SK-N-SH (cell line): ENCODE measurements around the gene GMPPA.

Source experiments
- CTCF ChIP-seq: fragments of 200-600 bp; sonication (generic); IDR thresholded peaks from 2 replicates; pipeline ENCODE4 v1.6.1; 2017; ENCODE audit warnings: antibody characterized with exemption, mild to moderate bottlenecking, moderate library complexity
- EZH2phosphoT487 ChIP-seq: fragments of 200-600 bp; sonication (generic); IDR thresholded peaks from 2 replicates; pipeline ENCODE4 v1.6.1; 2017; ENCODE audit warnings: low read depth, mixed run types, mild to moderate bottlenecking, antibody characterized with exemption, moderate library complexity, borderline replicate concordance
- RCOR1 ChIP-seq: fragments of 150-350 bp; IDR thresholded peaks from 2 replicates; pipeline ENCODE4 v1.6.1; 2017; ENCODE audit warnings: antibody characterized with exemption, low read length
- REST ChIP-seq: IDR thresholded peaks from 2 replicates; pipeline ENCODE4 v1.6.1; 2012; ENCODE audit warnings: mild to moderate bottlenecking, low read depth, low read length, moderate library complexity
- SIN3A ChIP-seq: IDR thresholded peaks from 2 replicates; pipeline ENCODE4 v1.6.1; 2012; ENCODE audit warnings: low read depth, mild to moderate bottlenecking, low read length, moderate library complexity, borderline replicate concordance
- TAF1 ChIP-seq: IDR thresholded peaks from 2 replicates; pipeline ENCODE4 v1.6.1; 2012; ENCODE audit warnings: low read depth, mild to moderate bottlenecking, low read length, moderate library complexity, borderline replicate concordance
- USF1 ChIP-seq: IDR thresholded peaks from 2 replicates; pipeline ENCODE4 v1.4.0; 2012; ENCODE audit warnings: low read depth, borderline replicate concordance
- ZBTB33 ChIP-seq: IDR thresholded peaks from 2 replicates; pipeline ENCODE4 v1.4.0; 2012; ENCODE audit warnings: low read depth, borderline replicate concordance

GRCh38 chr2:219452361-219453317, 46.1 kb upstream of the GMPPA start:
- TF ChIP-seq CTCF (no peak), SIN3A (peak; percentile 85; the same call in 1 of the 2 replicates), REST (0 out of 2 replicates have a peak, but pooled peaks have one; percentile 63), USF1 (peak; percentile 49; the same call in 1 of the 2 replicates), EZH2phosphoT487 (no peak), RCOR1 (no peak), ZBTB33 (peak; percentile 55; the same call in 1 of the 2 replicates), TAF1 (peak; percentile 57)
